ENCODE measurements around the gene SLA2. TPM values are rescaled to one million over a fixed set of nuclear protein-coding genes. Genes with fewer than 3 reads are reported as not detected.
"Not testable (repeated sequence)": the region's sequence is repeated elsewhere in the genome, so short reads cannot be mapped to it uniquely, and the experiment has no call there.

SLA2 gene
- total RNA-seq, 4 donors from 2014 or later = 0.14 to 0.88 TPM; not detected in 2

GRCh38 chr20:36569847-36570429 is 76.1 kb downstream of the SLA2 start:
- H3K4me1 ChIP-seq = peaks cover 0 to 2% of the 10 kb centered on the region in 2 donors
- no peaks in the 10 kb centered on the region for H3K36me3 ChIP-seq
- H3K27me3 ChIP-seq = no peaks in the 10 kb centered on the region
- DNase-seq = no peak
- no peaks in the 10 kb centered on the region for H3K9me3 ChIP-seq
- intact Hi-C loops (cut with DNase I; ENCODE audit: low total_unique reads) = no loop called here
- no peak for TF ChIP-seq CTCF (IDR thresholded peaks at IDR 0.05)
- no peak for TF ChIP-seq POLR2A (IDR thresholded peaks at IDR 0.05)
- no peak overlapping the region for H3K4me3 ChIP-seq
- H3K27ac ChIP-seq = peak overlapping the region in 1 of 2 donors; percentile 13

GRCh38 chr20:36565520-36565919 is 80.5 kb downstream of the SLA2 start:
- no peaks in the 10 kb centered on the region for H3K9me3 ChIP-seq
- intact Hi-C loops (cut with DNase I; ENCODE audit: low total_unique reads) = no loop called here
- H3K27me3 ChIP-seq = no peaks in the 10 kb centered on the region
- H3K4me3 ChIP-seq = no peak overlapping the region
- no peak for TF ChIP-seq POLR2A (IDR thresholded peaks at IDR 0.05)
- no peak for TF ChIP-seq CTCF (IDR thresholded peaks at IDR 0.05)
- H3K27ac ChIP-seq = no peak overlapping the region
- H3K4me1 ChIP-seq = no peaks in the 10 kb centered on the region
- H3K36me3 ChIP-seq = no peaks in the 10 kb centered on the region
- no peak for DNase-seq

- H3K27me3 ChIP-seq; H3K4me1 ChIP-seq; H3K36me3 ChIP-seq; H3K4me3 ChIP-seq; H3K27ac ChIP-seq; H3K9me3 ChIP-seq; DNase-seq; intact Hi-C loops (cut with DNase I; ENCODE audit: low total_unique reads): not testable (repeated sequence)
These were observed 81.3 kb downstream of the SLA2 start for GRCh38 chr20:36564726-36565121.

GRCh38 chr20:36564078-36564725 is 81.8 kb downstream of the SLA2 start:
- H3K27me3 ChIP-seq; intact Hi-C loops (cut with DNase I; ENCODE audit: low total_unique reads); H3K27ac ChIP-seq; H3K4me3 ChIP-seq; H3K9me3 ChIP-seq; H3K4me1 ChIP-seq; H3K36me3 ChIP-seq; DNase-seq: not testable (repeated sequence)

GRCh38 chr20:36563374-36563773 is 82.6 kb downstream of the SLA2 start:
- H3K27ac ChIP-seq = no peak overlapping the region
- no peaks in the 10 kb centered on the region for H3K4me1 ChIP-seq
- TF ChIP-seq POLR2A (IDR thresholded peaks at IDR 0.05) (no peak), CTCF (IDR thresholded peaks at IDR 0.05) (no peak)
- no peak overlapping the region for H3K4me3 ChIP-seq
- intact Hi-C loops (cut with DNase I; ENCODE audit: low total_unique reads) = no loop called here
- H3K9me3 ChIP-seq = no peaks in the 10 kb centered on the region
- no peaks in the 10 kb centered on the region for H3K36me3 ChIP-seq
- no peaks in the 10 kb centered on the region for H3K27me3 ChIP-seq
- no peak for DNase-seq

GRCh38 chr20:36562724-36563123 is 83.3 kb downstream of the SLA2 start:
- no peaks in the 10 kb centered on the region for H3K27me3 ChIP-seq
- no peaks in the 10 kb centered on the region for H3K4me1 ChIP-seq
- H3K9me3 ChIP-seq = no peaks in the 10 kb centered on the region
- H3K36me3 ChIP-seq = no peaks in the 10 kb centered on the region
- H3K27ac ChIP-seq = no peak overlapping the region
- intact Hi-C loops (cut with DNase I; ENCODE audit: low total_unique reads) = no loop called here
- no peak for DNase-seq
- no peak overlapping the region for H3K4me3 ChIP-seq
- TF ChIP-seq POLR2A (IDR thresholded peaks at IDR 0.05) (no peak), CTCF (IDR thresholded peaks at IDR 0.05) (no peak)

Small RNA genes lying within 50 kb of the gene (small RNA-seq; reads per million reads assigned to genes)
- not detected for gene RF00019

Other genes with a start within 250 kb of the SLA2 start
- 1,000 to 10,000 TPM in 1 of 4 donors, 100 to 1,000 TPM in 2, 10 to 100 TPM in 1; 18.5 to 1,447 (median 245) TPM for gene MYL9, start 104.7 kb downstream of the SLA2 start, total RNA-seq
- gene TGIF2, start 72.6 kb downstream of the SLA2 start, total RNA-seq = 10 to 100 TPM in 2 of 4 donors, 1 to 10 TPM in 2; 3.3 to 35.7 (median 17.7) TPM
- 10 to 100 TPM; 12.8 to 37.7 (median 28.5) TPM for gene RAB5IF, start 40.4 kb downstream of the SLA2 start, total RNA-seq
- gene NDRG3, start 99.9 kb upstream of the SLA2 start, total RNA-seq = 10 to 100 TPM; 17.9 to 35.0 (median 29.6) TPM
- gene DSN1, start 127.6 kb upstream of the SLA2 start, total RNA-seq = 10 to 100 TPM in 1 of 4 donors, 1 to 10 TPM in 2, under 1 TPM in 1; 0.29 to 24.3 (median 3.2) TPM
- gene TLDC2, start 229.9 kb upstream of the SLA2 start, total RNA-seq = 1 to 10 TPM in 2 of 4 donors, not detected in 2; 1.0 TPM

Measured in uterus (tissue), 4 donors.